ENCODE data around the gene CAMK2B. TPM values are rescaled to one million over a fixed set of nuclear protein-coding genes. Genes with fewer than 3 reads are reported as not detected.

Gene CAMK2B
- total and polyA plus RNA-seq, 7 donors: 0.23 to 3.2 (median 1.5) TPM; not detected in 1

GRCh38 chr7:44284881-44285541, 40.4 kb downstream of the CAMK2B start:
- Histone ChIP-seq H3K27ac (no peak overlapping the region), H3K4me1 (no peaks in the 10 kb centered on the region), H3K36me3 (no peaks in the 10 kb centered on the region), H3K9me3 (no peaks in the 10 kb centered on the region), H3K4me3 (no peak overlapping the region), H3K27me3 (no peaks in the 10 kb centered on the region)
- WGBS, 2 donors: 81 to 86% methylated on average over 16 of the region's 16 CpGs
- TF ChIP-seq POLR2A (IDR thresholded peaks at IDR 0.05) (no peak), POLR2AphosphoS5 (IDR thresholded peaks at IDR 0.05) (no peak), CTCF (IDR thresholded peaks at IDR 0.05) (no peak), EP300 (IDR thresholded peaks at IDR 0.05) (no peak)
- peak; percentile 33 for DNase-seq
- intact Hi-C loops (cut with DNase I): no loop called here

DNA sequence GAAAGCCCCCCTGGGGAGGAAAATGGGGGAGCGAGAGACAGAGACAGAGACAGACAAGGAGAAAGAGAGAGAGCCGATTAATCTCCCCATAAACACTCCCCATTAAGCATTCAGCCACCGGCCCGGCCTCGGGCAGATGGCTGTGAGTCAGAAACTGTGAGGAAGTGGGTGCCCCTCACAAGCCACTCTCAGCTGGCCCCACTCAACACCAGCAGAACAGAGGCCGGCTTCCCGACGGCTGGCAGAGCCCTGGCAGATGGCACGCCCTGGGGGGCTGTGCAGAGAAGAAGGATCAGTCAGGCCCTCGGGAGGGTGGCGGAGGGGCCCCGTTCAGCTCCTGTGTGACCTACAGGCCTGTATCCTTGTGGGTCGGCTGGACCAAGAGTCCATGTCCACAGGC, 41.2 kb downstream of the CAMK2B start:
- Histone ChIP-seq H3K9me3 (no peaks in the 10 kb centered on the region), H3K4me1 (no peaks in the 10 kb centered on the region), H3K27ac (no peak overlapping the region), H3K4me3 (no peak overlapping the region), H3K36me3 (no peaks in the 10 kb centered on the region), H3K27me3 (no peaks in the 10 kb centered on the region)
- DNase-seq: peak; percentile 50
- intact Hi-C loops (cut with DNase I): no loop called here
- TF ChIP-seq POLR2A (IDR thresholded peaks at IDR 0.05) (no peak), CTCF (IDR thresholded peaks at IDR 0.05) (no peak), POLR2AphosphoS5 (IDR thresholded peaks at IDR 0.05) (no peak), EP300 (IDR thresholded peaks at IDR 0.05) (no peak)
- WGBS, 2 donors: 69 to 85% methylated on average over 13 of the region's 13 CpGs

- intact Hi-C loops (cut with DNase I): no loop called here
- DNase-seq: peak; percentile 41
- WGBS, 2 donors: 83 to 90% methylated on average over 15 of the region's 15 CpGs
- no peak for TF ChIP-seq POLR2AphosphoS5 (IDR thresholded peaks at IDR 0.05)
- no peak for TF ChIP-seq POLR2A (IDR thresholded peaks at IDR 0.05)
- no peak for TF ChIP-seq EP300 (IDR thresholded peaks at IDR 0.05)
- no peak for TF ChIP-seq CTCF (IDR thresholded peaks at IDR 0.05)
- Histone ChIP-seq H3K27ac (no peak overlapping the region), H3K4me3 (no peak overlapping the region), H3K27me3 (no peaks in the 10 kb centered on the region), H3K36me3 (no peaks in the 10 kb centered on the region), H3K9me3 (no peaks in the 10 kb centered on the region), H3K4me1 (no peaks in the 10 kb centered on the region)
These were observed 41.8 kb downstream of the CAMK2B start for GRCh38 chr7:44283381-44284211.

DNA sequence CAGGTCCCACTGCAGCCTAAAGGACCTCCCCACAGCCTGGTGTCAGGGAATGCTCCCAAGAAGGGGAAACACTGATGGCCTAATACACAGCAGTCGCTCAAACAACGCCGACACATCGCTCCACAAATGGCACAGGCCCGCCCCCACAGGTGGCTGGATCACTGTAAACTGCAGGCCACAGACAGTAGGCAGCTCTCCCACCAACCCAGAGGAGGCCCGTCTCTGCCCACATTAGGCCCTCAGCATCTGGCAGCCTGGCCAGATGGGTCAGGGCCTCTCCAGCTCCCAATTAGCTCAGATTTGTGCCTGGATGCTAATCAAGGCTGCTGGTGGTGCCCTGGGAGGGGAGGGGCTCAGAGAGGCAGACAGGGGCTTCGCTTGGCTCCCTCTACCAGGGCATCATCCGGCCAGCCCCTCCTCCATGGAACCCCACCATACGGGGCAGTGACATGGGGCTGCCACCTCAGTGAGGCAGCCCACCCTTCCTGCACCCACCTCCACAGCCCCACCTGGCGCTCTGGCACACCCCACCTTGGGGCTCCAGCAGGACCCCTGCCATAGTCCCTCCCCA, 42.7 kb downstream of the CAMK2B start:
- WGBS, 2 donors: 84 to 88% methylated on average over 10 of the region's 10 CpGs
- H3K4me3 ChIP-seq: no peak overlapping the region
- H3K27ac ChIP-seq: no peak overlapping the region
- DNase-seq: peak; percentile 39
- H3K9me3 ChIP-seq: no peaks in the 10 kb centered on the region
- no peak for TF ChIP-seq POLR2AphosphoS5 (IDR thresholded peaks at IDR 0.05)
- intact Hi-C loops (cut with DNase I): no loop called here
- H3K36me3 ChIP-seq: no peaks in the 10 kb centered on the region
- no peaks in the 10 kb centered on the region for H3K4me1 ChIP-seq
- no peaks in the 10 kb centered on the region for H3K27me3 ChIP-seq

All from sigmoid colon (tissue), 7 donors.